Neural cell (in vitro differentiated cells): ENCODE measurements around the gene CMBL.

Experiments used
- CTCF ChIP-seq: fragments of 450-650 bp; IDR thresholded peaks from 2 replicates; pipeline ENCODE4 v1.5.1; 2014; ENCODE audit warnings: antibody characterized with exemption, mild to moderate bottlenecking, moderate library complexity; ENCODE audit not compliant: poor library complexity, severe bottlenecking
- EP300 ChIP-seq: fragments of 450-650 bp; conservative IDR thresholded peaks from 2 replicates; pipeline ENCODE4 v1.6.1; 2014; ENCODE audit warnings: antibody characterized with exemption, mild to moderate bottlenecking, moderate library complexity; ENCODE audit not compliant: poor library complexity, severe bottlenecking
- EZH2 ChIP-seq: fragments of 200-600, 300-800 bp; shearing (Covaris generic), sonication (generic); IDR thresholded peaks from 2 replicates; pipeline ENCODE4 v1.6.1; 2014; ENCODE audit warnings: antibody characterized with exemption, low read length, borderline replicate concordance, mild to moderate bottlenecking; ENCODE audit not compliant: insufficient read depth, poor library complexity, severe bottlenecking
- MXI1 ChIP-seq: fragments of 450-650 bp; conservative IDR thresholded peaks from 2 replicates; pipeline ENCODE4 v1.6.1; 2014; ENCODE audit warnings: antibody characterized with exemption, mild to moderate bottlenecking; ENCODE audit not compliant: poor library complexity, severe bottlenecking
- POLR2AphosphoS5 ChIP-seq: IDR thresholded peaks from 2 replicates; pipeline ENCODE4 v1.6.1; 2012
- REST ChIP-seq: IDR thresholded peaks from 2 replicates; pipeline ENCODE4 v1.6.1; 2012; ENCODE audit warnings: borderline replicate concordance

GRCh38 chr5:10289991-10290390 is 17.7 kb downstream of the CMBL start:
- TF ChIP-seq CTCF = no peak
- no peak for TF ChIP-seq MXI1
- no peak for TF ChIP-seq EZH2
- TF ChIP-seq EP300 = no peak
- no peak for TF ChIP-seq POLR2AphosphoS5
- no peak for TF ChIP-seq REST
